GM23248 (cell line): ENCODE data around the gene CCDC24.

Experiments
- EZH2 ChIP-seq: fragments of 200-600 bp; sonication (generic); IDR thresholded peaks from 2 replicates; pipeline ENCODE4 v1.6.1; 2018; ENCODE audit warnings: antibody characterized with exemption, mild to moderate bottlenecking; ENCODE audit not compliant: insufficient read depth, poor library complexity, severe bottlenecking
- EZH2phosphoT487 ChIP-seq: fragments of 200-600 bp; sonication (generic); IDR thresholded peaks from 2 replicates; pipeline ENCODE4 v1.6.1; 2018; ENCODE audit warnings: antibody characterized with exemption, moderate library complexity, mild to moderate bottlenecking, low read depth; ENCODE audit not compliant: insufficient read depth

- TF ChIP-seq EZH2, result no peak
- TF ChIP-seq EZH2phosphoT487, result no peak
Observed at GRCh38 chr1:43954036-43954435, 37.4 kb upstream of the CCDC24 start.
